Thoracic aorta (tissue), 2 donors: ENCODE measurements around the gene ZMIZ1. TPM values are rescaled to one million over a fixed set of nuclear protein-coding genes. Genes with fewer than 3 reads are reported as not detected.

Source experiments
- ATAC-seq: fragments of 150-250 bp; one replicate; pipeline ENCODE4 v1.8.0; 2017; ENCODE audit warnings: low read depth; ENCODE audit not compliant: insufficient number of reproducible peaks, low FRiP score
- DNase-seq: peaks from one replicate; pipeline ENCODE4 v3.0.0-alpha.2; 2020; ENCODE audit warnings: low spot score
- H3K27ac ChIP-seq, 2 donors: fragments of 200-600 bp; sonication (generic); 1 replicate in 1 of 2; 2 replicates in 1 of 2; pipeline ENCODE4 v1.5.1; 2016; ENCODE audit warnings: mild to moderate bottlenecking in 2 of 2, moderate library complexity in 2 of 2
- H3K27me3 ChIP-seq: fragments of 200-600 bp; sonication (generic); replicated peaks from 2 replicates; pipeline ENCODE4 v1.6.0; 2016; ENCODE audit warnings: mild to moderate bottlenecking; ENCODE audit not compliant: insufficient read depth
- H3K36me3 ChIP-seq: fragments of 200-600 bp; sonication (generic); one replicate; pipeline ENCODE4 v1.5.1; 2016
- H3K4me1 ChIP-seq, 2 donors: fragments of 200-600 bp; sonication (generic); 1 replicate in 1 of 2; 2 replicates in 1 of 2; pipeline versions ENCODE4 v1.5.1 to v1.6.0; 2016; ENCODE audit warnings: low read depth in 2 of 2, mild to moderate bottlenecking in 1 of 2; ENCODE audit not compliant: control insufficient read depth in 1 of 2
- H3K4me3 ChIP-seq: fragments of 200-600 bp; sonication (generic); 2 replicates; pipeline ENCODE4 v1.5.1; 2016; ENCODE audit warnings: mild to moderate bottlenecking
- H3K9me3 ChIP-seq: fragments of 200-600 bp; sonication (generic); 2 replicates; pipeline ENCODE4 v1.5.1; 2016
- total RNA-seq, 2 donors: library from RNA; depleted of rRNA; stranded (reverse); fragments of >200 nt; gene quantifications; one replicate each; pipeline versions ENCODE4 v1.1.0 to v1.2.3, GENCODE V29; 2016
- TF ChIP-seq, protein P1 (sequence below): fragments of 200-600 bp; sonication (generic); IDR thresholded peaks from one replicate; pipeline ENCODE4 v1.5.1; 2019; ENCODE audit warnings: antibody characterized with exemption

Gene ZMIZ1
- total RNA-seq, 2 donors from 2014 or later: 57.8 to 81.6 TPM

DNA sequence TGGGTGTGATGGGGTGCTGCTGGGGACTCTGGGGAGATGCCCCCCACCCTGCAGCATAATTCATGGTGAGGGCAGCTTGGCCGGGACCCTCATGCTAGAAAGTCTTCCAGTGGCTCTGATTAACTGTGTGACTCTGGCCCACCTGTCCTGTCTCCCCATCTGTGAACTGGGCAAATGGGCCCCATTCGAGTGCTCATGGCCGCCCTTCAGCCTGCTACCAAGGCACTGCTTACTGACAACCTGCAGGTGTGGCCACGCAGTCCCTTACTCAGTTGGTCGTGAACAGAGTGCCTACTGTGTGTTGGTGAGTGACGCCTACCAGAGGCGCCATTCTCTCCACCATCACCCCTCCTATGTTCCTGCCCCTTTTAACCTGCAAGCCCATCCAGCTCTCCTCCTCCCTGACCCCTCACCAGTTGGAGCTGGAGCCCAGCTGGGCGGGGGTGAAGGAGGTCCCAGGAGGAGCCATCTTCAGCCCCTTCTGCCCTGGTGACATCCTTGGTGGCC is 109.4 kb downstream of the ZMIZ1 start:
- Histone ChIP-seq H3K4me1 (peaks cover 28 to 80% of the 10 kb centered on the region in 2 donors), H3K27ac (no peak overlapping the region), H3K9me3 (no peaks in the 10 kb centered on the region), H3K27me3 (no peaks in the 10 kb centered on the region), H3K4me3 (no peak overlapping the region), H3K36me3 (no peaks in the 10 kb centered on the region)
- no peak for ATAC-seq
- DNase-seq: no peak
- TF ChIP-seq, protein P1, sequence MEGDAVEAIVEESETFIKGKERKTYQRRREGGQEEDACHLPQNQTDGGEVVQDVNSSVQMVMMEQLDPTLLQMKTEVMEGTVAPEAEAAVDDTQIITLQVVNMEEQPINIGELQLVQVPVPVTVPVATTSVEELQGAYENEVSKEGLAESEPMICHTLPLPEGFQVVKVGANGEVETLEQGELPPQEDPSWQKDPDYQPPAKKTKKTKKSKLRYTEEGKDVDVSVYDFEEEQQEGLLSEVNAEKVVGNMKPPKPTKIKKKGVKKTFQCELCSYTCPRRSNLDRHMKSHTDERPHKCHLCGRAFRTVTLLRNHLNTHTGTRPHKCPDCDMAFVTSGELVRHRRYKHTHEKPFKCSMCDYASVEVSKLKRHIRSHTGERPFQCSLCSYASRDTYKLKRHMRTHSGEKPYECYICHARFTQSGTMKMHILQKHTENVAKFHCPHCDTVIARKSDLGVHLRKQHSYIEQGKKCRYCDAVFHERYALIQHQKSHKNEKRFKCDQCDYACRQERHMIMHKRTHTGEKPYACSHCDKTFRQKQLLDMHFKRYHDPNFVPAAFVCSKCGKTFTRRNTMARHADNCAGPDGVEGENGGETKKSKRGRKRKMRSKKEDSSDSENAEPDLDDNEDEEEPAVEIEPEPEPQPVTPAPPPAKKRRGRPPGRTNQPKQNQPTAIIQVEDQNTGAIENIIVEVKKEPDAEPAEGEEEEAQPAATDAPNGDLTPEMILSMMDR: no peak

DNA sequence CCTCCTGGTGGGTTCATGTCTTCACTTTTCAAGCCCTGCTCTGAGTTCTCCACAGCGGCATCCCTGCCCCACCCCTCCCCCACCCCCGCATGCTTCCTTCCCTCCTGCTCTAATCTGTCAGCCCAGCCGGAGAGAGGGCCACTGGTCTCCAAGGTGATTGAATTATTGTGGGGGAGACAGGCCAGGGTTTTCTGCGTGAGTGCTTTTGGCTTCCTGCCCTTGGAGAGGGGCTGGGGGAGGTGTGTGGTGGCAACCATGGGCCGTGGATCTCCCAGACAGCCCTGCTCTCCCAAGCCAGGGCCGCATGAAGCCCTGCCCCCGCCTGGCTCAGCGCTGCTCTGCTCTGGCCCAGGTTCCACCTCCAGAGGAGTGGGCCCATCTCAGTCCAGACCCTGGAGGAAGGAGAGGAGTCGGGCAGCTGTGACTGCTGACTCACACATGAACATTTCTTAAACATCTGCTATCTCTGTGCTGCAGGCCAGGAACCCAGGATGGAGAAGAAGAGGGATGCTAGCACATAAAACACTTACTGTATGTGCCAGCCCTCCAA is 109.9 kb downstream of the ZMIZ1 start:
- H3K27ac ChIP-seq: no peak overlapping the region
- no peak overlapping the region for H3K4me3 ChIP-seq
- no peaks in the 10 kb centered on the region for H3K9me3 ChIP-seq
- H3K27me3 ChIP-seq: no peaks in the 10 kb centered on the region
- TF ChIP-seq, protein P1: no peak
- DNase-seq (no peak), ATAC-seq (no peak)
- no peaks in the 10 kb centered on the region for H3K36me3 ChIP-seq
- peaks cover 32 to 85% of the 10 kb centered on the region in 2 donors for H3K4me1 ChIP-seq

DNA sequence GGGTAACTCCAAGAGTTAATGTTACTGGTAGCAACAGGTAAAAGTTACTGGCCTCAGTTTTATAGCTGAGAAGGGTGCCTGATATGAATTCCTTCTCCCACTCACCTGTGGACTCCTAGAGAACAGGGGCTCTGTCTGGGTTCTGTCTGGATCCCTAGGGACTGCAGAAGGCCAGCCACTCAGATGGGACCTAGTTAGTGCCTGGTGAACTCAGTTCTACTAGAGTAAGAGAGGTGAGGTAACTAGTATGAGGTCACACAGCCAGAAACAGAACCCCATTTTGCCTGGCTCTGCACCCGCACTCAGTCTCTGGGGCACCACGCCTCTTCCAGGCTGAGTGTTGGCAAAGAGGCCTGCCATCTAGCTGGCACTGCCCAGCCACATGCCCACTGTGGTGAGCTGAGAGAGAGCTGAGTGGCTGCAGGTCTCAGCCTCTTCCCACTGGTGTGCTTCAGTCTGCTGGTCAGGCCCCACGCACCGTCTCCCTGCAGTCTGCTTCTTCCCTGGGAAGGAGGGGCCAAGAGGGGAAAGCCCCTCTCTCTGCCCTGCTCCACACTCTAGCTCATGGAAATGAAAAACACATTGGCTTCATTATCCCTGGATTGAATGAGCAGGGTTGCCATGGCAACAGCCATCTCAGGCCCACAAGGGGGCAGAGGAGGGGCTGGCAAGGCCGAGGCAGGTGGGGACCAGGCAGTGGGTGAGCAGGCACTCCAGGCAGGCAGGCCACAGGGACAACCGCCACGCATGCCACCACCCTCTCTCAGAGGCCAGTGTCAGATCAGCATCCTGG is 110.6 kb downstream of the ZMIZ1 start:
- H3K36me3 ChIP-seq: no peaks in the 10 kb centered on the region
- H3K27me3 ChIP-seq: no peaks in the 10 kb centered on the region
- H3K27ac ChIP-seq: no peak overlapping the region
- ATAC-seq (no peak), DNase-seq (no peak)
- H3K4me1 ChIP-seq: peaks cover 39 to 92% of the 10 kb centered on the region in 2 donors
- TF ChIP-seq, protein P1: no peak
- H3K4me3 ChIP-seq: no peak overlapping the region
- H3K9me3 ChIP-seq: no peaks in the 10 kb centered on the region

DNA sequence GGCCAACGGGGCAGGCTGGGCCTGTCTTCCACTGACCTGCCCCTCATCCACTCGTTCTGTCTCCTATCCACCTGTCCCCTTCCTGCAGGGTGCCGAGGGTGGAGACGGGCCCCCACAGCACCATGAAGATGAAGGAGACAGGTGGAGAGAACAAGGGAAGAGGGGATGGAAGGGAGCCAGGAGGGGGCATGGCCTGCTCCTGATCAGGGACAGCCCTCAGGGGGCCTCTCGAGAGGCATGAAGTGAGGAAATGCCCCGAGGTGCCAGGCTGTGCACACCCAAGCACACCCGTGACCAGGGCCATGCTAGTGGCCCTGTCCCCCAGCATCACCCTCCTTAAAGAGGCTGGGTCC is 111.2 kb downstream of the ZMIZ1 start:
- no peak for DNase-seq
- H3K36me3 ChIP-seq: no peaks in the 10 kb centered on the region
- H3K27me3 ChIP-seq: no peaks in the 10 kb centered on the region
- no peaks in the 10 kb centered on the region for H3K9me3 ChIP-seq
- H3K27ac ChIP-seq: no peak overlapping the region
- TF ChIP-seq, protein P1: no peak
- H3K4me3 ChIP-seq: no peak overlapping the region
- H3K4me1 ChIP-seq: peaks cover 45 to 95% of the 10 kb centered on the region in 2 donors
- no peak for ATAC-seq

DNA sequence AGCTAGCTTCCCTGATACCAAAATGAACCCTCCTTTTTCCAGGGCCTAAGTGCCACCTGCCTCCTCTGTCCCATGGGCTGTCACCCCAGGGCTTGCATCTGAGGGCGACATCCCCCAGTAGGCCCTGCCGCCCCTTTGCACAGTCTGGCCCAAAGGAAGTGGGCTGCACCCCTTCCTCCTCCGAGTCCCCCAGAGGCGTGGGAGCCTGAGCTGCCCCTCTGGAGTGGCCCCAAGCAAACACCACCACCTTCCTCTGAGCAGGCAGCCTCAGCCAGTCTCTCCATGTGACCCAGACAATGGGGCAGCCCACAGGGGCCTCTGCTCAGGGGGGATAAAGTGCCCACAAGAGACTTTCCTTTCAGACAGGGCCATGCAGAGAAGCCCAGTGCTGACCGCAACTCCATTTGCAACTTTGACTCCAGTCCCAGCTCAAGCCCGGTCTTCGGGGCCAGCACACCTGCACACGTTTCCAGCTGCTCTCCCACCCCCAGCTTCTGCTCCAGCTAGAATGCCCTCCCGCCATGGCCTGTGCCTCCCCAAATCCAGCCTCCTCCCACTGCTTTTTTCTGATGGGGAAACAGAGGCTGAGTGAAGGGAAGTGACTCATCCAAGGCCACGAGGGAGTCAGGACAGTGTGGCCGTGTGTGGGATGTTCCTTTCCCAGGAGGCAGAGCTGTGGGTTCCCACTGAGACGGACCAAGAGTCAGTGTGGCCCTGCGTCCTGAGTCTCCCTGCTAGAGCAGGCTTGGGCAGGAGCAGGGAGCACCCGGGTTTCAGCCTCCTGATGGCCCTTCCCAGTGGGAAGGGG is 111.9 kb downstream of the ZMIZ1 start:
- TF ChIP-seq, protein P1: no peak
- Histone ChIP-seq H3K9me3 (no peaks in the 10 kb centered on the region), H3K4me3 (no peak overlapping the region), H3K4me1 (peaks cover 50 to 95% of the 10 kb centered on the region in 2 donors), H3K27ac (no peak overlapping the region), H3K27me3 (no peaks in the 10 kb centered on the region), H3K36me3 (no peaks in the 10 kb centered on the region)
- no peak for DNase-seq
- no peak for ATAC-seq
